HepG2 (cell line): ENCODE data around the gene GPR26.

Source experiments
- CTCF ChIP-seq: sonication (generic); formaldehyde crosslinking; IDR thresholded peaks from 2 replicates; pipeline ENCODE4 v1.5.0; 2020; ENCODE audit warnings: mild to moderate bottlenecking, missing genetic modification reagents, moderate library complexity
- HOXA5 ChIP-seq: sonication (generic); formaldehyde crosslinking; IDR thresholded peaks from 2 replicates; pipeline ENCODE4 v1.4.0; 2020; ENCODE audit warnings: missing genetic modification reagents
- PBX2 ChIP-seq: IDR thresholded peaks from 2 replicates; pipeline ENCODE4 v1.6.1; 2016; ENCODE audit warnings: control low read depth
- PLRG1 ChIP-seq: fragments of 450-650 bp; conservative IDR thresholded peaks from 2 replicates; pipeline ENCODE4 v1.6.1; 2016
- RFX5 ChIP-seq: IDR thresholded peaks from 2 replicates; pipeline ENCODE4 v1.6.1; 2011; ENCODE audit warnings: low read depth, low read length, improper control_type of control experiment
- TSC22D2 ChIP-seq: sonication (generic); formaldehyde crosslinking; IDR thresholded peaks from 2 replicates; pipeline ENCODE4 v1.5.1; 2020; ENCODE audit warnings: missing genetic modification reagents, mild to moderate bottlenecking, borderline replicate concordance
- YY1 ChIP-seq: IDR thresholded peaks from 2 replicates; pipeline ENCODE4 v1.6.1; 2011; ENCODE audit warnings: low read length, low read depth, moderate library complexity, mild to moderate bottlenecking; ENCODE audit not compliant: insufficient read depth, insufficient replicate concordance
- ZNF263 ChIP-seq: sonication (generic); formaldehyde crosslinking; IDR thresholded peaks from 2 replicates; pipeline ENCODE4 v1.4.0; 2020; ENCODE audit warnings: missing genetic modification reagents
- ZNF282 ChIP-seq: fragments of 450-650 bp; IDR thresholded peaks from 2 replicates; pipeline ENCODE4 v1.6.1; 2018; ENCODE audit not compliant: partially characterized antibody

GRCh38 chr10:123726836-123727235 is 60.7 kb downstream of the GPR26 start:
- no peak for TF ChIP-seq YY1
- no peak for TF ChIP-seq PBX2 (CRISPR knock-in tag)
- no peak for TF ChIP-seq ZNF263
- no peak for TF ChIP-seq CTCF (CRISPR knock-in tag)
- no peak for TF ChIP-seq RFX5
- TF ChIP-seq TSC22D2 (CRISPR knock-in tag), result no peak
- TF ChIP-seq PLRG1, result no peak
- TF ChIP-seq HOXA5, result no peak
- TF ChIP-seq ZNF282, result no peak
